RWPE1 (cell line): ENCODE measurements around the gene FES.

Source experiments
- CTCF ChIA-PET: fragments of 350-600 bp; sonication (Branson Sonifier 250); formaldehyde crosslinking; extraction: SDS; loops from one replicate; lab custom pipeline; 2021; lab: Yijun Ruan, JAX
- POLR2A ChIA-PET: fragments of 400-600 bp; formaldehyde crosslinking; extraction: SDS; loops from one replicate; lab custom pipeline; 2020; ENCODE audit warnings: antibody characterized with exemption; ENCODE audit not compliant: low non-redundant PET; lab: Yijun Ruan, JAX
- DNase-seq: peaks from one replicate; pipeline ENCODE4 v3.0.0; 2012; ENCODE audit warnings: low spot score
- H3K27ac ChIP-seq: fragments of 450-650 bp; 2 replicates; pipeline ENCODE4 v1.5.1; 2017
- TF ChIP-seq, protein P1 (sequence below): fragments of 450-650 bp; conservative IDR thresholded peaks from 2 replicates; pipeline ENCODE4 v1.5.1; 2017; ENCODE audit warnings: low read depth, mild to moderate bottlenecking

The FES gene

DNA sequence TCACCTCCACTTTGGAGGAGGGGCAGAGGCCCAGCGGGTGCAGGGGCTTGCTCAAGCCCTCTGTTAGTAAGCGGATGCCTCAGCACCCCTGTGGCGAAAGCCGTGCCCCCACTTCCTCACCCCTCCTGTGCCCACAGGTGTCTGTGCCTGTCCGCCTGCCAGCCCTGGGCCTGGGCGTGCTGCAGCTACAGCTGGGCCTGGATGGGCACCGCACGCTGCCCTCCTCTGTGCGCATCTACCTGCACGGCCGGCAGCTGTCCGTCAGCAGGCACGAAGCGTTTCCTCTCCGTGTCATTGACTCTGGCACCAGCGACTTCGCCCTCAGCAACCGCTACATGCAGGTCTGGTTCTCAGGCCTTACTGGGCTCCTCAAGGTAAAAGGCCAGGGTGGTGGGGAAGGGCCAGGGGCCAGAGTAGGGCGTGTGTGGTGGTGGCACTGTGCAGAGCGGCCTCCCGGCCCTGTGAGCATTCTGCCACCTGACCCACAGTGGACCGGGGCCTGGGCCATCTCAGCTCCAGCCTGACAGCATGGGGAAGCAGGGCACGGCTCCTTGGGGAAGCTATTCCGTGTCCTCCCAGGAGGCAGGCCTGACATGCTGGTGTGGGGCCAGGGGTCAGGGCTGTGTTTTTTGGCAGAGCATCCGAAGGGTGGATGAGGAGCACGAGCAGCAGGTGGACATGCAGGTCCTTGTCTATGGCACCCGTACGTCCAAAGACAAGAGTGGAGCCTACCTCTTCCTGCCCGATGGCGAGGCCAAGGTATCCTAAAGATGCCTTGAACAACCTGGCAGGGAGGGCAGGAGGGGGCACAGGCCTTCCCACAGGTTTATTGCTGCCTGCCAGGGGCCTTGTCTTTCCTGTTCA lies 27.8 kb downstream of the FES start:
- DNase-seq: no peak
- H3K27ac ChIP-seq: no peak overlapping the region
- ChIA-PET POLR2A (no interaction called here), CTCF (interaction anchor here (1.2 kb wide), 1 partner anchor 20 kb away, joined by 3 read pairs; the partner anchor contains the start of gene HDDC3)
- TF ChIP-seq, protein P1, sequence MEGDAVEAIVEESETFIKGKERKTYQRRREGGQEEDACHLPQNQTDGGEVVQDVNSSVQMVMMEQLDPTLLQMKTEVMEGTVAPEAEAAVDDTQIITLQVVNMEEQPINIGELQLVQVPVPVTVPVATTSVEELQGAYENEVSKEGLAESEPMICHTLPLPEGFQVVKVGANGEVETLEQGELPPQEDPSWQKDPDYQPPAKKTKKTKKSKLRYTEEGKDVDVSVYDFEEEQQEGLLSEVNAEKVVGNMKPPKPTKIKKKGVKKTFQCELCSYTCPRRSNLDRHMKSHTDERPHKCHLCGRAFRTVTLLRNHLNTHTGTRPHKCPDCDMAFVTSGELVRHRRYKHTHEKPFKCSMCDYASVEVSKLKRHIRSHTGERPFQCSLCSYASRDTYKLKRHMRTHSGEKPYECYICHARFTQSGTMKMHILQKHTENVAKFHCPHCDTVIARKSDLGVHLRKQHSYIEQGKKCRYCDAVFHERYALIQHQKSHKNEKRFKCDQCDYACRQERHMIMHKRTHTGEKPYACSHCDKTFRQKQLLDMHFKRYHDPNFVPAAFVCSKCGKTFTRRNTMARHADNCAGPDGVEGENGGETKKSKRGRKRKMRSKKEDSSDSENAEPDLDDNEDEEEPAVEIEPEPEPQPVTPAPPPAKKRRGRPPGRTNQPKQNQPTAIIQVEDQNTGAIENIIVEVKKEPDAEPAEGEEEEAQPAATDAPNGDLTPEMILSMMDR: no peak

DNA sequence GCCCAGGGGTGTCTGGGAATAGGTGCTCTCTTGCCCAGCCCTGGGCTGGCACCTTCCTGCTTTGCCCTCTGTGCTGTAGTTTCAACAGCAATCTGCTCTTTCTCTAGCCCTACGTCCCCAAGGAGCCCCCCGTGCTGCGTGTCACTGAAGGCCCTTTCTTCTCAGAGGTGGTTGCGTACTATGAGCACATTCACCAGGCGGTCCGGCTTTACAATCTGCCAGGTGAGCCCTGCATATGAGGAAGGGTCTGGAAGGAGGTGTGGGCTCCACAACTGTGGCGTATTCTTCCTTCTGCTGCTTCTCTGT lies 28.4 kb downstream of the FES start:
- no peak for DNase-seq
- H3K27ac ChIP-seq: no peak overlapping the region
- ChIA-PET POLR2A (no interaction called here), CTCF (no interaction called here)
- TF ChIP-seq, protein P1: no peak

DNA sequence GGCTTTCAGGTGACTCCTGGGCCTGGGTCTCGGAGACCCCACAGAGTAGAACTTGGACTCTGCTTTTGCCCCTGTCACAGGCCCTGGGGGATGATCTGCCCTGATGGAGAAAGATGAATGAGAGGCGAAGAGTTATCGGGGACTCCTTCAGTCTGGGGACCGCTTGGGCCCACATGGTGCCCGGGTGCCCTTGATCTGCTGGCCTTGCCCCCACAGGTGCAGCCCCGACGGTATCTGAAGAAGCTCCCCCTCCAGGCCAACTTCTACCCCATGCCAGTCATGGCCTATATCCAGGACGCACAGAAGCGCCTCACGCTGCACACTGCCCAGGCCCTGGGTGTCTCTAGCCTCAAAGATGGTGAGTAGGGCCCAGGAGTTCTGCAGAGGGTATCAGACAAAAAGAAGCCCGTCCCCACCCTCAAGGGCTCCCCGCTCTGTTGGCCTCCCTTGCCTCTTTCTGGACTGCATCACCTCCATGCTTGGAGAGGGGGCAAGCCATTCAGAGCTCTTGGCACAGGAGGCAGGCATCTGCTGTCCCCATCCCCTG lies 29.2 kb downstream of the FES start:
- ChIA-PET CTCF (no interaction called here), POLR2A (interaction anchor here (0.5 kb wide), 1 partner anchor 12 kb away, joined by 3 read pairs; no protein-coding TSS in a partner anchor)
- H3K27ac ChIP-seq: no peak overlapping the region
- no peak for DNase-seq
- TF ChIP-seq, protein P1: no peak

DNA sequence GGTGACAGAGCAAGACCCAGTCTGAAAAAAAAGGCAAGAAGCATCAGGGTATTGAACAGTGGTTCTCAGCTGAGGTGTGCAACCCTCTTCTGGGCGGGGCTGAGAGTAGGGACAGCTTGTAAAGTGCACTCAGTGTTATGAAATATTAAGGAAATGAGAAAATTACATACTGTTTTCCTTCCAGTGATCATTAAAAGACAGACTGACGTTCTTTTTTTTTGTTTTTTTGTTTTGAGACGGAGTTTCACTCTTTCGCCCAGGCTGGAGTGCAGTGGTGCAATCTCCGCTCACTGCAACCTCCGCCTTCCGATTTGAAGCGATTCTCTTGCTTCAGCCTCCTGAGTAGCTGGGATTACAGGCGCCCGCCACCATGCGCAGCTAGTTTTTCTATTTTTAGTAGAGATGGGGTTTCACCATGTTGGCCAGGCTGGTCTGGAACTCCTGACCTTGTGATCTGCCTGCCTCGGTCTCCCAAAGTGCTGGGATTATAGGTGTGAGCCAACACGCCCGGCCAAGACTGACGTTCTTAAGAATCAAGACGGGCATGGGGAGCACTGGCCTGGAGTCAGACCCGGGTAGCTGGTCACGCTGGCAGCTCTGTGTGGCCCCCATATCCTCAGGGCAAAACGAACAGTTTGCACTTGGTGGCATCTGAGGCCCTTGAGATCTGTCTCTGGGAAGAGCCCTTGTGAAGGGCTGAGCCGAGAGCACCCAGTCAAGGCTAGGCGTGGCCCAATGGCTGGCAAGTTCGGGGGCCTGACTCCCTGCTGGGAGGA lies 30.2 kb downstream of the FES start:
- TF ChIP-seq, protein P1: no peak
- DNase-seq: no peak
- POLR2A ChIA-PET: no interaction called here
- CTCF ChIA-PET: no interaction called here
- H3K27ac ChIP-seq: peak overlapping the region; percentile 9; the same call in 1 of the 2 replicates

DNA sequence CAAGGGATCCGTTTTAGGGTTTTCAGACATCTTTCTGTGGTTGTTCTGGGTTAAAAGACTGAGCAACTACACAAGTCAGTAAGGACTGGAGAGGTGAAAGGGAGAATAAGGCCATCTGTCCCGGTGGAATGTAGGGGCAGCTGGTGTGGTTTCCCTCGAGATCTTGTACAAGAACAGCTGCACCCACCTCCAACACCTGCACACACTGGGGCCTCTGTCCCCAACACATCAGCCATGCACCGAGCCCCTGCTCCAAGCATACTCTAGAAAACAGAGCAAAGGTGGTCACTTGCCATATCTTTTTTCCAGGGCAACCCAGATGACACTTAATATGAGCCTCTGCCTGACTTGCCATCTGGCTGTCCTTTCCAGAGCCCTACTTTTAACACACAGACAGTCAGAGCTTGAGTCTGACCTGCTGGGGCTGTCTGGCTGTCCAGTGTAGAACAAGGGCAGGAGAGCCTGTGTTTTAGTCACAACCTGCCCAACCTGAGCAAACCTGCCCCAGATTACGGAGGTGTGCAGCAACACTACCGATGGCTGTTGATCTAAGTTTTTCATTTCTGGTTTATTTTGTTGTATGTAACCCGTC lies 31.0 kb downstream of the FES start:
- ChIA-PET POLR2A (no interaction called here), CTCF (no interaction called here)
- TF ChIP-seq, protein P1: no peak
- no peak overlapping the region for H3K27ac ChIP-seq
- DNase-seq: no peak
